OCI-LY3 (cell line): ENCODE data around the gene MIB1.
"Not testable (repeated sequence)": the region's sequence is repeated elsewhere in the genome, so short reads cannot be mapped to it uniquely, and the experiment has no call there.

Source experiments
- H2AFZ ChIP-seq: fragments of 200-600, 300-600 bp; shearing (Covaris generic); 2 replicates; pipeline ENCODE4 v1.6.0; 2014; ENCODE audit warnings: antibody characterized with exemption, low read depth, low read length
- H3K27ac ChIP-seq: fragments of 200-600, 300-600 bp; sonication (generic); 2 replicates; pipeline ENCODE4 v1.5.1; 2014; ENCODE audit warnings: mild to moderate bottlenecking, low read length, moderate library complexity, mixed read lengths
- H3K27me3 ChIP-seq: fragments of 200-600, 300-600 bp; sonication (generic); 2 replicates; pipeline ENCODE4 v1.6.1; 2014; ENCODE audit warnings: low read depth, low read length, mixed read lengths
- H3K36me3 ChIP-seq: fragments of 200-600, 300-600 bp; sonication (generic); replicated peaks from 2 replicates; pipeline ENCODE3; 2014; ENCODE audit warnings: low read depth, low read length, mixed read lengths
- H3K4me1 ChIP-seq: fragments of 300-600, 200-600 bp; sonication (generic); 2 replicates; pipeline ENCODE4 v1.6.1; 2014; ENCODE audit warnings: low read length, mixed read lengths
- H3K4me2 ChIP-seq: fragments of 200-600, 300-600 bp; sonication (generic); 2 replicates; pipeline ENCODE4 v1.6.1; 2014; ENCODE audit warnings: low read length, mixed read lengths
- H3K4me3 ChIP-seq: fragments of 300-600, 200-600 bp; sonication (generic); 2 replicates; pipeline ENCODE4 v1.5.1; 2014; ENCODE audit warnings: antibody characterized with exemption, mild to moderate bottlenecking, low read length, moderate library complexity
- H3K79me2 ChIP-seq: fragments of 300-600, 200-600 bp; shearing (Covaris generic); 2 replicates; pipeline ENCODE4 v1.6.1; 2014; ENCODE audit warnings: mild to moderate bottlenecking, low read length, mixed read lengths
- H3K9ac ChIP-seq: fragments of 300-600, 200-600 bp; shearing (Covaris generic); 2 replicates; pipeline ENCODE4 v1.6.0; 2014; ENCODE audit warnings: mild to moderate bottlenecking, low read length, moderate library complexity
- H3K9me3 ChIP-seq: fragments of 200-600, 300-600 bp; shearing (Covaris generic); 2 replicates; pipeline ENCODE4 v1.6.1; 2014; ENCODE audit warnings: low read length, mixed read lengths; ENCODE audit not compliant: insufficient read depth
- H4K20me1 ChIP-seq: fragments of 200-600, 300-600 bp; sonication (generic); 2 replicates; pipeline ENCODE4 v1.6.1; 2016; ENCODE audit warnings: low read length, mixed read lengths; ENCODE audit not compliant: insufficient read depth
- EZH2phosphoT487 ChIP-seq: fragments of 200-600 bp; shearing (Covaris generic); IDR thresholded peaks from 2 replicates; pipeline ENCODE4 v1.6.1; 2018; ENCODE audit warnings: antibody characterized with exemption, mixed run types, low read depth
- TF ChIP-seq, protein P1 (sequence below): fragments of 200-600, 300-600 bp; sonication (generic); IDR thresholded peaks from 2 replicates; pipeline ENCODE4 v1.5.1; 2014; ENCODE audit warnings: antibody characterized with exemption, low read length, low read depth

Gene MIB1

DNA sequence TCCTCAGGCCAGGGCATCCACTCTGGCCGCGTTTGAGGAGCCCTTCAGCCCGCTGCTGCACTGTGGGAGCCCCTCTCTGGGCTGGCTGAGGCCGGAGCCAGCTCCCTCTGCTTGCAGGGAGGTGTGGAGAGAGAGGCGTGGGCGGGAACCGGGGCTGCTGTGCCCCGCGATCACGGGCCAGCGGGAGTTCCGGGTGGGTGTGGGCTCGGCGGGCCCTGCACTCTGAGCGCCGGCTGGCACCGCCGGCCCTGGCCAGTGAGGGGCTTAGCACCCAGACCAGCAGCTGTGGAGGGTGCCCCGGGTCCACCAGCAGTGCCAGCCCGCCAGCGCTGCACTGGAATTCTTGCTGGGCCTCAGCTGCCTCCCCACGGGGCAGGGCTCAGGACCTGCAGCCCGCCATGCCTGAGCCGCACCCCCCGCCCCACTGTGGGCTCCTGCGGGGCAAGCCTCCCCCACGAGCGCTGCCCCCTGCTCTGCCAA, 34.2 kb upstream of the MIB1 start:
- H3K79me2 ChIP-seq = peaks cover 15% of the 10 kb centered on the region

DNA sequence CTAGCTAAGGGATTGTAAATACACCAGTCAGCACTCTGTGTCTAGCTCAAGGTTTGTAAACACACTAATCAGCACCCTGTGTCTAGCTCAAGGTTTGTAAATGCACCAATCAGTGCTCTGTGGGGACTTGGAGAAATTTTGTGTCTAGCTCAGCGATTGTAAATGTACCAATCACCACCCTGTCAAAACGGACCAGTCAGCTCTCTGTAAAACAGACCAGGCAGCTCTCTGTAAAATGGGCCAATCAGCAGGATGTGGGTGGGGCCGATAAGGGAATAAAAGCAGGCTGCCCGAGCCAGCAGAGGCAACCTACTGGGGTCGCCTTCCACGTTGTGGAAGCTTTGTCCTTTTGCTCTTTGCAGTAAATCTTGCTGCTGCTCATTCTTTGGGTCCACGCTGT, 33.5 kb upstream of the MIB1 start:
- Histone ChIP-seq H3K79me2 (peaks cover 15% of the 10 kb centered on the region), H3K4me1 (peaks cover 14% of the 10 kb centered on the region; the same call in 1 of the 2 replicates)
- not testable (repeated sequence) for H3K4me3 ChIP-seq, H3K27ac ChIP-seq, H3K36me3 ChIP-seq, H3K9ac ChIP-seq, H3K27me3 ChIP-seq, H3K9me3 ChIP-seq, H2AFZ ChIP-seq, H3K4me2 ChIP-seq, H4K20me1 ChIP-seq

More for the DNA sequence above, 34.2 kb upstream of the MIB1 start:
- no peak for TF ChIP-seq EZH2phosphoT487
- TF ChIP-seq, protein P1, sequence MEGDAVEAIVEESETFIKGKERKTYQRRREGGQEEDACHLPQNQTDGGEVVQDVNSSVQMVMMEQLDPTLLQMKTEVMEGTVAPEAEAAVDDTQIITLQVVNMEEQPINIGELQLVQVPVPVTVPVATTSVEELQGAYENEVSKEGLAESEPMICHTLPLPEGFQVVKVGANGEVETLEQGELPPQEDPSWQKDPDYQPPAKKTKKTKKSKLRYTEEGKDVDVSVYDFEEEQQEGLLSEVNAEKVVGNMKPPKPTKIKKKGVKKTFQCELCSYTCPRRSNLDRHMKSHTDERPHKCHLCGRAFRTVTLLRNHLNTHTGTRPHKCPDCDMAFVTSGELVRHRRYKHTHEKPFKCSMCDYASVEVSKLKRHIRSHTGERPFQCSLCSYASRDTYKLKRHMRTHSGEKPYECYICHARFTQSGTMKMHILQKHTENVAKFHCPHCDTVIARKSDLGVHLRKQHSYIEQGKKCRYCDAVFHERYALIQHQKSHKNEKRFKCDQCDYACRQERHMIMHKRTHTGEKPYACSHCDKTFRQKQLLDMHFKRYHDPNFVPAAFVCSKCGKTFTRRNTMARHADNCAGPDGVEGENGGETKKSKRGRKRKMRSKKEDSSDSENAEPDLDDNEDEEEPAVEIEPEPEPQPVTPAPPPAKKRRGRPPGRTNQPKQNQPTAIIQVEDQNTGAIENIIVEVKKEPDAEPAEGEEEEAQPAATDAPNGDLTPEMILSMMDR = no peak
- H3K27me3 ChIP-seq = no peaks in the 10 kb centered on the region
- H3K4me2 ChIP-seq = no peak overlapping the region
- no peak overlapping the region for H3K4me3 ChIP-seq
- H3K36me3 ChIP-seq = peaks cover 13% of the 10 kb centered on the region
- no peaks in the 10 kb centered on the region for H4K20me1 ChIP-seq
- no peak overlapping the region for H3K27ac ChIP-seq
- H3K9me3 ChIP-seq = no peaks in the 10 kb centered on the region
- peaks cover 14% of the 10 kb centered on the region; the same call in 1 of the 2 replicates for H3K4me1 ChIP-seq
- no peak overlapping the region for H3K9ac ChIP-seq
- H2AFZ ChIP-seq = no peak overlapping the region

DNA sequence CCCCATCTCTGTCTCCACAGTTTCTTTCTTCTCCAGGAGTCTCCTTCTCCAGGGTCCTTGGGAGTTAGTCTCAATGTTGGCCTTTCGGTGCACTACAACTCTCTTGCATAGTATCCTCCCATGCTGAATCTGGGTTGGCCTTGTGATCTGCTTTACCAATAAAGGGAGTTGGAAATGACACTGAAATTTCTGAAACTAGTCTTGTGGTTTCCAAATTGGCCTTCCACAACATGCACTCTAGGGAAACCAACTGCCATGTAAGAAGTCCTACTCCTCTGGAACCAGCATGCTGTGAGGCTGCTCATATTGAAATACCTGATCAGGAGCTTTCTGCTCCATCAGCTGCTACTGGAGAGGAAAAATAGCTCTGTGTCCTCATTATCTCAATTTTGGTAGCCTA, 26.1 kb upstream of the MIB1 start:
- no peaks in the 10 kb centered on the region for H3K9me3 ChIP-seq
- no peaks in the 10 kb centered on the region for H3K27me3 ChIP-seq
- H3K4me3 ChIP-seq = no peak overlapping the region
- no peaks in the 10 kb centered on the region for H4K20me1 ChIP-seq
- TF ChIP-seq, protein P1 = no peak
- TF ChIP-seq EZH2phosphoT487 = no peak
- no peaks in the 10 kb centered on the region for H3K36me3 ChIP-seq
- H3K4me1 ChIP-seq = no peaks in the 10 kb centered on the region
- H3K27ac ChIP-seq = no peak overlapping the region
- H3K9ac ChIP-seq = no peak overlapping the region
- H3K79me2 ChIP-seq = no peaks in the 10 kb centered on the region
- no peak overlapping the region for H2AFZ ChIP-seq
- no peak overlapping the region for H3K4me2 ChIP-seq

DNA sequence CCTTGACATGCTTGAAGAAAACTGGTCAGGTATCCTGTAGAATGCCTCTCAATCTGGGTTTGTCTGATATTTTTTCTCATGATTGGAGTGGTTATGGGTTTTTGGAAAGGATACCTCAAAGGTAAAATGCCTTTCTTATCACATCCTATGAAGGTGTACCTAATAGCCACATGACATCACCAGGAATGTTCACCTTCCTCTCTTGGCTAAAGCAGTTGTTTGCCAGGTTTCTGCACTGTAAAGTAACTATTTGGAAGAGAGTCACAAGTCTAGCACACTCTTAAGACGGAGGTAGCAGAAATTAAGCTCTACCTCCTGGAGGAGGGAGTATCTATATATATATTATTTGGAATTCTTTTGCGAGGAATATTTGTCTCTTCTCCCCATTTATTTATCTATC, 17.9 kb upstream of the MIB1 start:
- no peak overlapping the region for H3K4me2 ChIP-seq
- H3K9me3 ChIP-seq = no peaks in the 10 kb centered on the region
- H3K27me3 ChIP-seq = no peaks in the 10 kb centered on the region
- H3K9ac ChIP-seq = no peak overlapping the region
- H3K4me3 ChIP-seq = no peak overlapping the region
- no peaks in the 10 kb centered on the region for H3K4me1 ChIP-seq
- H3K27ac ChIP-seq = no peak overlapping the region
- H4K20me1 ChIP-seq = no peaks in the 10 kb centered on the region
- no peaks in the 10 kb centered on the region for H3K36me3 ChIP-seq
- TF ChIP-seq, protein P1 = no peak
- TF ChIP-seq EZH2phosphoT487 = no peak
- H2AFZ ChIP-seq = no peak overlapping the region
- no peaks in the 10 kb centered on the region for H3K79me2 ChIP-seq

DNA sequence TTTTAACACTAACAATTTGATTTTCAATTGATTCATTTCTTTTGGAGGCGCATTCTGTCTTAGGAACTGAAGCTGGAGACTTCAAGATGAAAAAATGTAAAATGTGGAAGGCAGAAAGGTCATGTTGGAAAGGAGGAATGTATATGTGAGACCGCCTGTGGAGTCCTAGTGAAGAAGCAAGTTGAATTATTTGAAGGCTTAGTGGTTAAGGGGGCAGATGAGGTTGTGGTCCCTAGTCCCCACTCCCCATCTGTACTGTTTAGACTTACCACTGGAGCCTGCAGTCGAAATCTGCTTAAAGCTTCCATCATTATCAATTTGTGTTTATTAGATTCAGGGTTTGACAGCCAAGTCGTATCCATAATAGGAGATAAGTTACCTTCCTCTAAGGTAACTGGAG, 15.4 kb upstream of the MIB1 start:
- H3K36me3 ChIP-seq = no peaks in the 10 kb centered on the region
- TF ChIP-seq, protein P1 = no peak
- TF ChIP-seq EZH2phosphoT487 = no peak
- no peak overlapping the region for H3K27ac ChIP-seq
- no peaks in the 10 kb centered on the region for H4K20me1 ChIP-seq
- H3K9me3 ChIP-seq = no peaks in the 10 kb centered on the region
- H3K27me3 ChIP-seq = no peaks in the 10 kb centered on the region
- no peaks in the 10 kb centered on the region for H3K79me2 ChIP-seq
- H3K4me3 ChIP-seq = no peak overlapping the region
- H2AFZ ChIP-seq = no peak overlapping the region
- no peak overlapping the region for H3K4me2 ChIP-seq
- no peaks in the 10 kb centered on the region for H3K4me1 ChIP-seq
- no peak overlapping the region for H3K9ac ChIP-seq
